HepG2 (cell line): ENCODE data around the gene CEBPA. TPM values are rescaled to one million over a fixed set of nuclear protein-coding genes. Genes with fewer than 3 reads are reported as not detected.

Experiments
- ELF1 ChIP-seq: sonication (generic); formaldehyde crosslinking; IDR thresholded peaks from 2 replicates; pipeline ENCODE4 v1.4.0; 2020; ENCODE audit warnings: missing genetic modification reagents
- FOXP4 ChIP-seq: sonication (generic); formaldehyde crosslinking; IDR thresholded peaks from 2 replicates; pipeline ENCODE4 v1.4.0; 2020; ENCODE audit warnings: missing genetic modification reagents
- HMGXB4 ChIP-seq, 2 experiments: sonication (generic) in 1 of 2; formaldehyde crosslinking in 1 of 2; IDR thresholded peaks; 2 replicates each; pipeline versions ENCODE4 v1.4.0 to v1.6.1; 2018 to 2020; ENCODE audit warnings: missing genetic modification reagents in 2 of 2, borderline replicate concordance in 1 of 2, low read depth in 1 of 2, mild to moderate bottlenecking in 1 of 2, missing biosample characterization in 1 of 2
- HNF1A ChIP-seq, 2 experiments: sonication (generic) in 1 of 2; formaldehyde crosslinking in 1 of 2; IDR thresholded peaks; 2 replicates each; pipeline versions ENCODE4 v1.4.0 to v1.6.1; 2016 to 2020; ENCODE audit warnings: borderline replicate concordance in 1 of 2, low read depth in 1 of 2, mild to moderate bottlenecking in 1 of 2, missing genetic modification reagents in 1 of 2
- IRF1 ChIP-seq: sonication (generic); formaldehyde crosslinking; IDR thresholded peaks from 2 replicates; pipeline ENCODE4 v1.4.0; 2020; ENCODE audit warnings: low read depth, mild to moderate bottlenecking, missing genetic modification reagents
- KLF11 ChIP-seq: IDR thresholded peaks from 2 replicates; pipeline ENCODE4 v1.6.1; 2016; ENCODE audit warnings: missing compliant biosample characterization
- MYC ChIP-seq: sonication (generic); formaldehyde crosslinking; IDR thresholded peaks from 2 replicates; pipeline ENCODE4 v1.9.0; 2021; ENCODE audit warnings: missing genetic modification reagents, borderline replicate concordance
- MYPOP ChIP-seq: sonication (generic); formaldehyde crosslinking; IDR thresholded peaks from 2 replicates; pipeline ENCODE4 v1.8.1; 2023; ENCODE audit warnings: mild to moderate bottlenecking, moderate library complexity, missing genetic modification reagents
- NR2F6 ChIP-seq, 2 experiments: IDR thresholded peaks; 2 replicates each; pipeline ENCODE4 v1.6.1; 2016; ENCODE audit warnings: antibody characterized with exemption in 1 of 2, mild to moderate bottlenecking in 1 of 2
- PTBP1 ChIP-seq: fragments of 200-400 bp; formaldehyde crosslinking; IDR thresholded peaks from 2 replicates; pipeline ENCODE4 v1.6.1; 2018; ENCODE audit warnings: low read length, low read depth; ENCODE audit not compliant: poor library complexity, severe bottlenecking
- SMAD1 ChIP-seq: sonication (generic); formaldehyde crosslinking; IDR thresholded peaks from 2 replicates; pipeline ENCODE4 v1.4.0; 2020; ENCODE audit warnings: missing genetic modification reagents, low read depth, mild to moderate bottlenecking, borderline replicate concordance
- SOX5 ChIP-seq: IDR thresholded peaks from 2 replicates; pipeline ENCODE4 v1.6.1; 2016; ENCODE audit warnings: borderline replicate concordance
- TARDBP ChIP-seq: sonication (generic); formaldehyde crosslinking; IDR thresholded peaks from 2 replicates; pipeline ENCODE4 v1.8.0; 2022; ENCODE audit warnings: mild to moderate bottlenecking, missing genetic modification reagents
- TEF ChIP-seq: sonication (generic); formaldehyde crosslinking; IDR thresholded peaks from 2 replicates; pipeline ENCODE4 v1.5.0; 2020; ENCODE audit warnings: missing genetic modification reagents
- ZNF768 ChIP-seq: sonication (generic); formaldehyde crosslinking; IDR thresholded peaks from 2 replicates; pipeline ENCODE4 v1.4.0; 2020; ENCODE audit warnings: missing genetic modification reagents
- polyA plus RNA-seq, 8 experiments: library from polyadenylated mRNA; depleted of rRNA in 3 of 8; stranded (reverse) in 7 of 8; unstranded in 1 of 8; fragments of >200 nt; fragmentation: Illumina TruSeq in 4 of 8; extraction: Trizol in 4 of 8; gene quantifications; 2 replicates each; pipeline versions ENCODE4 v1.2.1 to v1.2.3, GENCODE V29; 2011 to 2016; ENCODE audit warnings: low read depth in 4 of 8, missing spikeins in 1 of 8, mixed read lengths in 1 of 8; ENCODE audit not compliant: insufficient read depth in 1 of 8
- total RNA-seq, 5 experiments: library from RNA; depleted of rRNA; stranded (reverse); fragments of >200 nt; fragmentation: Illumina TruSeq; extraction: Trizol; gene quantifications; 2 replicates each; pipeline ENCODE4 v1.2.3, GENCODE V29; 2016; ENCODE audit warnings: low read depth in 1 of 5

The CEBPA gene
- total and polyA plus RNA-seq, 2 of the 13 experiments (the other 11 are each of a cell fraction or from before 2014, with no cell fraction given): 24.8 to 103 TPM

GRCh38 chr19:33279430-33280350 is 22.6 kb downstream of the CEBPA start (continued):
- peak in 1 of 2 experiments; percentile 28; a peak in 2 of 4 replicates for TF ChIP-seq HMGXB4 (CRISPR knock-in tag; IDR thresholded peaks at IDR 0.05; ENCODE audit: borderline replicate concordance in 1 of 2, low read depth in 1 of 2)
- TF ChIP-seq NR2F6 (IDR thresholded peaks at IDR 0.05): peak; percentile 60
- peak; percentile 76 for TF ChIP-seq NR2F6 (CRISPR knock-in tag; IDR thresholded peaks at IDR 0.05)
- TF ChIP-seq MYPOP: 0 out of 2 replicates have a peak, but pooled peaks have one; percentile 25
- TF ChIP-seq PTBP1: no peak
- peak; percentile 55; the same call in 1 of the 2 replicates for TF ChIP-seq MYC
- 0 out of 2 replicates have a peak, but pooled peaks have one; percentile 43 for TF ChIP-seq TARDBP (CRISPR knock-in tag)
- TF ChIP-seq SOX5: no peak
- TF ChIP-seq IRF1: no peak
- TF ChIP-seq SMAD1 (CRISPR knock-in tag): peak; percentile 38; the same call in 1 of the 2 replicates
- no peak for TF ChIP-seq KLF11 (CRISPR knock-in tag)
- no peak for TF ChIP-seq HNF1A (IDR thresholded peaks at IDR 0.05; ENCODE audit: low read depth)
- TF ChIP-seq HNF1A (CRISPR knock-in tag; IDR thresholded peaks at IDR 0.05; ENCODE audit: borderline replicate concordance): peak; percentile 68; the same call in 1 of the 2 replicates
- peak; percentile 42; the same call in 1 of the 2 replicates for TF ChIP-seq ELF1 (CRISPR knock-in tag)
- no peak for TF ChIP-seq TEF
- TF ChIP-seq FOXP4 (CRISPR knock-in tag): 0 out of 2 replicates have a peak, but pooled peaks have one; percentile 9
- peak; percentile 49; the same call in 1 of the 2 replicates for TF ChIP-seq ZNF768 (CRISPR knock-in tag)
